ENCODE data around the gene MARS1. TPM values are rescaled to one million over a fixed set of nuclear protein-coding genes. Genes with fewer than 3 reads are reported as not detected.

The MARS1 gene
- total and polyA plus RNA-seq, 8 donors, result 92.5 to 168 (median 110) TPM

DNA sequence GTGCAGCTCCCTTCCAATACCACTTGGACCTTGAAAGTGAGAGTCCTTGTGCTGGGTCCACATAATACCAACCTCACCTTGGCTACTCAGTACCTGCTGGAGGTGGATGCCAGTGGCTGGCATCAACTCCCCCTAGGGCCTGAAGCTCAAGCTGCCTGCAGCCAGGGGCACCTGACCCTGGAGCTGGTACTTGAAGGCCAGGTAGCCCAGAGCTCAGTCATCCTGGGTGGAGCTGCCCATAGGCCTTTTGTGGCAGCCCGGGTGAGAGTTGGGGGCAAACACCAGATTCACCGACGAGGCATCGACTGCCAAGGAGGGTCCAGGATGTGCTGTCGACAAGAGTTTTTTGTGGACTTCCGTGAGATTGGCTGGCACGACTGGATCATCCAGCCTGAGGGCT, 38.5 kb upstream of the MARS1 start:
- H3K27me3 ChIP-seq, result no peaks in the 10 kb centered on the region
- H3K4me1 ChIP-seq, result no peaks in the 10 kb centered on the region
- DNase-seq, result no peak
- no peak overlapping the region for H3K4me3 ChIP-seq
- no peaks in the 10 kb centered on the region for H3K9me3 ChIP-seq
- intact Hi-C loops (cut with DNase I), result no loop called here
- TF ChIP-seq, protein P1, sequence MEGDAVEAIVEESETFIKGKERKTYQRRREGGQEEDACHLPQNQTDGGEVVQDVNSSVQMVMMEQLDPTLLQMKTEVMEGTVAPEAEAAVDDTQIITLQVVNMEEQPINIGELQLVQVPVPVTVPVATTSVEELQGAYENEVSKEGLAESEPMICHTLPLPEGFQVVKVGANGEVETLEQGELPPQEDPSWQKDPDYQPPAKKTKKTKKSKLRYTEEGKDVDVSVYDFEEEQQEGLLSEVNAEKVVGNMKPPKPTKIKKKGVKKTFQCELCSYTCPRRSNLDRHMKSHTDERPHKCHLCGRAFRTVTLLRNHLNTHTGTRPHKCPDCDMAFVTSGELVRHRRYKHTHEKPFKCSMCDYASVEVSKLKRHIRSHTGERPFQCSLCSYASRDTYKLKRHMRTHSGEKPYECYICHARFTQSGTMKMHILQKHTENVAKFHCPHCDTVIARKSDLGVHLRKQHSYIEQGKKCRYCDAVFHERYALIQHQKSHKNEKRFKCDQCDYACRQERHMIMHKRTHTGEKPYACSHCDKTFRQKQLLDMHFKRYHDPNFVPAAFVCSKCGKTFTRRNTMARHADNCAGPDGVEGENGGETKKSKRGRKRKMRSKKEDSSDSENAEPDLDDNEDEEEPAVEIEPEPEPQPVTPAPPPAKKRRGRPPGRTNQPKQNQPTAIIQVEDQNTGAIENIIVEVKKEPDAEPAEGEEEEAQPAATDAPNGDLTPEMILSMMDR (IDR thresholded peaks at IDR 0.05), result no peak
- H3K27ac ChIP-seq, result no peak overlapping the region
- ATAC-seq, result no peak
- no peaks in the 10 kb centered on the region for H3K36me3 ChIP-seq

DNA sequence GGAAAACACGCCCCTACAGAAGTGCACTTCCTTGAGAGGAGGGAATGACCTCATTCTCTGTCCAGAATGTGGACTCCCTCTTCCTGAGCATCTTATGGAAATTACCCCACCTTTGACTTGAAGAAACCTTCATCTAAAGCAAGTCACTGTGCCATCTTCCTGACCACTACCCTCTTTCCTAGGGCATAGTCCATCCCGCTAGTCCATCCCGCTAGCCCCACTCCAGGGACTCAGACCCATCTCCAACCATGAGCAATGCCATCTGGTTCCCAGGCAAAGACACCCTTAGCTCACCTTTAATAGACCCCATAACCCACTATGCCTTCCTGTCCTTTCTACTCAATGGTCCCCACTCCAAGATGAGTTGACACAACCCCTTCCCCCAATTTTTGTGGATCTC, 37.8 kb upstream of the MARS1 start:
- DNase-seq (no peak), ATAC-seq (no peak)
- no peaks in the 10 kb centered on the region for H3K4me1 ChIP-seq
- no peaks in the 10 kb centered on the region for H3K36me3 ChIP-seq
- no peak overlapping the region for H3K27ac ChIP-seq
- intact Hi-C loops (cut with DNase I), result loop anchor here in 1 of 2 donors (5.0 to 10.0 kb wide), 2 partner anchors 143 to 185 kb away; no protein-coding TSS in a partner anchor
- H3K9me3 ChIP-seq, result no peaks in the 10 kb centered on the region
- H3K4me3 ChIP-seq, result no peak overlapping the region
- peaks cover 0 to 2% of the 10 kb centered on the region in 2 donors for H3K27me3 ChIP-seq
- TF ChIP-seq, protein P1 (IDR thresholded peaks at IDR 0.05), result no peak

DNA sequence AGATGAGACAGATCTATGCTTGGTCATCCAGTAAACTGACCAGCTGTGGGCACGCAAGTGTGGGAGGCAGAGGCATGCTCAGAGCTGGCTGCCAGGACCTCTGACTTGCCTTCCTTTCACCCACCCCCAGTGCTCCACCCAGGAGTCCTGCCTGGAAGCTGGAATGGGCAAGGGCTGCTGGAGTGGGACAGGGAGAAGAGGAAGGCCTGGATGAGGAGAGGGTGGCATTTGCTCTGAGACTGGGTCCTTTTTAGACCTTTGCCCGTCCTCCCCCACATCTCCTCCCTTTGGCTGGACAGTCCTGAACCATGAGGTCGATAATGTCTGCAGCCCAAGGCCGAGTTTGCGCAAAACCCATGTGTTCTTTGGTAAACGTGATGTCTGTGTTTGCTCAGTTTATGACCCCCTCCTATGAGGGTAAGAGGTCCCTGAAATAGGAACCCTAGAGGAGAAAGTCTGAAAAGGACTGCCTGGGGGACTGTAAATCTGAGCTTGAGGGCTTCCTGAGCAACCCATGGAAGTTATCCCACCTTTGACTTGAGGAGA, 36.6 kb upstream of the MARS1 start:
- TF ChIP-seq, protein P1 (IDR thresholded peaks at IDR 0.05), result no peak
- H3K27me3 ChIP-seq, result peaks cover 0 to 15% of the 10 kb centered on the region in 2 donors

DNA sequence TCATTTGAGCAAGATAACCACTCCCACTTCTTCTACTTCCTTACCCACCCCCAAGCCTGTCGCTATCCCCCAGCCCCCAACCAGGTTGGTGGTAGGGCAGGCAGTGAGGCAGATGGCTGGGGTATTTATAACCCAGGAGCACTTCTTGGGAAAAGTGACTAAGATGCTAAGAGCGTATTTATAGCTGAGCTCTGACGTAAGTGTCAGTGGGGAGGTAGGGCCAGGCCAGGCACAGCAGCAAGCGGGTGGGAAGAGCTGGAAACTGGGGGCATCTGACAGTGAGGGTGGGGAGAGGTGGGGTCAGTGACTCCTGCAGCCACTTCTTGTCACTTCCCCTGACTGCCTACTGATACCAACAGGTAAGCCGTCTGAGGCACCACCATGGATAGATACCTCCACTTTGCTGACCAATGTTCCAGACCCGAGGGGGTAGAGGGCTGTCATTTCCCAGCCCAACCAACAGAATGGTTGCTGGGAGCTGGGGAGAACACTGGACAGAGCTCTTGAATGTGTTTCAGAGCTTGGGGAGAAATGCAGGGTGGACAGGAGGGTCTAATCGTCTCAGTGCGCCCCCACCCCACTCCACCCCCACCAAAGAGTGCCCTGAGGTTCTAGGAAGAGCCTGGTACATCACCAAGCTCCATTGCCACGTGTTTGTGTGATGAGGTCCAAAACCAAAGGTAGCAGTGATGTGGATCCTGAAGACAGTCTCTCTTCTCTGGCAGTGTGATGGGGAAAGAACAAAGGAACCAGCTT, 35.5 kb upstream of the MARS1 start:
- intact Hi-C loops (cut with DNase I), result loop anchor here in 1 of 2 donors (5.0 to 10.0 kb wide), 2 partner anchors 145 to 188 kb away; no protein-coding TSS in a partner anchor
- ATAC-seq (peak; percentile 19), DNase-seq (no peak)
- Histone ChIP-seq H3K36me3 (no peaks in the 10 kb centered on the region), H3K9me3 (no peaks in the 10 kb centered on the region), H3K4me3 (no peak overlapping the region), H3K4me1 (no peaks in the 10 kb centered on the region), H3K27me3 (peaks cover 0 to 19% of the 10 kb centered on the region in 2 donors), H3K27ac (no peak overlapping the region)
- TF ChIP-seq, protein P1 (IDR thresholded peaks at IDR 0.05), result no peak

More for the DNA sequence above, 36.6 kb upstream of the MARS1 start:
- intact Hi-C loops (cut with DNase I), result loop anchor here in 1 of 2 donors (5.0 to 10.0 kb wide), 2 partner anchors 144 to 187 kb away; no protein-coding TSS in a partner anchor
- Histone ChIP-seq H3K4me3 (no peak overlapping the region), H3K9me3 (no peaks in the 10 kb centered on the region), H3K27ac (no peak overlapping the region), H3K36me3 (no peaks in the 10 kb centered on the region), H3K4me1 (no peaks in the 10 kb centered on the region)
- ATAC-seq (no peak), DNase-seq (no peak)

DNA sequence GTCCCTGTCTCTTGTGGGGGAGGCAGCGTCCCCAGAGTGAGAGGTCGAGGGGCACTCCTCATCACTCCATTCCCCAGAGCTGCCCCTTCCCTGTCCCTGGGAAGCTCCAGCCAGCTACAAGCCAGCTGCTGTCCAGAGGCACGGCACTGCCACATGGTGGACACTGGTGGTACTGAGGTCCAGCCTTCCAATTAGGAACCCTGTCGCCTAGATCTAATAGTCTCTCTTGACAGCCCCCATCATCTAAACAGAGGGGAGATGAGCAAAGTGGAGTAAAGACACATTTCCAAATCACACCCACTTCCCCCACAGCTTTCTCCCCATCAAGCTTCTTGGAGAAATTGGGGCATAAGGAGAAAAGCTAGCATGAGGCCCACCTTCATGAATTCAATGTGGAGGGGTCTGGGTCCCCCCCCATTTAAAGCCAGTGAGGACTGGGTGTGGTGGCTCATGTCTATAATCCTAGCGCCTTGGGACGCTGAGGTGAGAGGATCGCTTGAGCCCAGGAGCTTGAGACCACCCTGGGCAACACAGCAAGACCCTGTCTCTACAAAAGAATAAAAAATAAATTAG, 34.8 kb upstream of the MARS1 start:
- Histone ChIP-seq H3K4me3 (no peak overlapping the region), H3K4me1 (no peaks in the 10 kb centered on the region), H3K27ac (no peak overlapping the region), H3K36me3 (no peaks in the 10 kb centered on the region), H3K27me3 (peaks cover 0 to 19% of the 10 kb centered on the region in 2 donors), H3K9me3 (no peaks in the 10 kb centered on the region)
- DNase-seq, result peak; percentile 53 to 90 (median 78)
- ATAC-seq, result peak; percentile 93
- intact Hi-C loops (cut with DNase I), result loop anchor here in 1 of 2 donors (5.0 to 10.0 kb wide), 2 partner anchors 146 to 188 kb away; no protein-coding TSS in a partner anchor
- TF ChIP-seq, protein P1 (IDR thresholded peaks at IDR 0.05), result peak; percentile 83 to 89

Data from left lung (tissue), 10 donors.